CD4-positive, alpha-beta T cell (primary cell): ENCODE measurements around the gene PCARE. TPM values are rescaled to one million over a fixed set of nuclear protein-coding genes. Genes with fewer than 3 reads are reported as not detected.

ENCODE experiments used
- ATAC-seq: fragments of 200-7000 bp; cut with Tn5 transposase; one replicate; pipeline ENCODE4 v1.10.0; 2022; ENCODE audit warnings: mild to moderate bottlenecking; ENCODE audit not compliant: poor library complexity
- CTCF ChIA-PET: fragments of 350-600 bp; sonication (Branson Sonifier 250); formaldehyde crosslinking; loops from one replicate; lab custom pipeline; 2021; ENCODE audit warnings: antibody characterized with exemption, inconsistent platforms; lab: Charles Lee
- POLR2A ChIA-PET: fragments of 350-600 bp; sonication (Branson Sonifier 250); formaldehyde crosslinking; loops from one replicate; lab custom pipeline; 2021; ENCODE audit warnings: antibody characterized with exemption, inconsistent platforms; lab: Charles Lee
- DNase-seq, 14 experiments: peaks; one replicate each; pipeline ENCODE4 v3.0.0-alpha.2; 2013 to 2020; ENCODE audit warnings: mixed read lengths in 2 of 14
- H3K27ac ChIP-seq, 2 donors: one replicate each; pipeline versions ENCODE4 v1.5.1 to v1.7.0; 2013; ENCODE audit warnings: low read length in 2 of 2, low read depth in 1 of 2, mild to moderate bottlenecking in 1 of 2
- H3K27me3 ChIP-seq, 2 experiments: 1 replicate in 1 of 2; 2 replicates in 1 of 2; pipeline versions ENCODE4 v1.6.1 to v1.7.0; 2013; ENCODE audit warnings: low read length in 2 of 2, control low read depth in 1 of 2, mild to moderate bottlenecking in 1 of 2, moderate library complexity in 1 of 2; ENCODE audit not compliant: insufficient read depth in 2 of 2, control insufficient read depth in 1 of 2
- H3K36me3 ChIP-seq: one replicate; pipeline ENCODE4 v1.6.1; 2013; ENCODE audit warnings: low read length, control low read depth; ENCODE audit not compliant: insufficient read depth
- H3K4me1 ChIP-seq: one replicate; pipeline ENCODE4 v1.6.1; 2013; ENCODE audit warnings: low read length, control low read depth; ENCODE audit not compliant: insufficient read depth
- H3K4me3 ChIP-seq: one replicate; pipeline ENCODE4 v1.5.1; 2013; ENCODE audit warnings: mild to moderate bottlenecking, low read length, moderate library complexity
- H3K9me3 ChIP-seq, 2 experiments: 1 replicate in 1 of 2; 2 replicates in 1 of 2; pipeline versions ENCODE4 v1.6.1 to v1.7.0; 2013; ENCODE audit warnings: low read length in 2 of 2, mild to moderate bottlenecking in 2 of 2, control low read depth in 1 of 2, moderate library complexity in 1 of 2; ENCODE audit not compliant: control insufficient read depth in 1 of 2, insufficient read depth in 1 of 2
- H3K27ac Mint-ChIP-seq: one replicate; pipeline ENCODE4 v1.8.0; 2020; ENCODE audit warnings: mixed read lengths
- H3K27me3 Mint-ChIP-seq: one replicate; pipeline ENCODE4 v1.8.0; 2021; ENCODE audit warnings: mixed read lengths
- H3K36me3 Mint-ChIP-seq: one replicate; pipeline ENCODE4 v1.8.0; 2021; ENCODE audit warnings: low read depth, mixed read lengths
- H3K4me1 Mint-ChIP-seq: one replicate; pipeline ENCODE4 v1.8.0; 2021; ENCODE audit warnings: low read depth, mixed read lengths
- H3K4me3 Mint-ChIP-seq: one replicate; pipeline ENCODE4 v1.8.0; 2020; ENCODE audit warnings: mild to moderate bottlenecking, mixed read lengths
- H3K9me3 Mint-ChIP-seq: one replicate; pipeline ENCODE4 v1.8.0; 2020; ENCODE audit warnings: mixed read lengths
- CTCF ChIP-seq: fragments of 200-600 bp; IDR thresholded peaks from one replicate; pipeline ENCODE4 v1.8.0; 2022; ENCODE audit warnings: antibody characterized with exemption, mild to moderate bottlenecking
- intact Hi-C, 2 experiments: fragments of 100-400 bp; cut with DNase I in 1 of 2; cut with micrococcal nuclease in 1 of 2; formaldehyde crosslinking; loops; one replicate each; pipeline versions ENCODE4 v1.15.1 to v1.9.0; 2023 to 2025; cut with DNase I, micrococcal nuclease
- total RNA-seq, 174 experiments: library from RNA in 2 of 174; stranded (reverse) in 2 of 174; gene quantifications; one replicate each; pipeline ENCODE4 v1.2.3 and lab custom pipeline; 2021 to 2026

PCARE gene
- total RNA-seq, 2 experiments from 2014 or later = not detected

- intact Hi-C loops = no loop called here
- H3K9me3 Mint-ChIP-seq = no peaks in the 10 kb centered on the region
- H3K36me3 Mint-ChIP-seq = no peaks in the 10 kb centered on the region
- Histone ChIP-seq H3K36me3 (no peaks in the 10 kb centered on the region), H3K4me3 (no peak overlapping the region), H3K4me1 (no peaks in the 10 kb centered on the region), H3K27ac (no peak overlapping the region), H3K27me3 (no peaks in the 10 kb centered on the region), H3K9me3 (no peaks in the 10 kb centered on the region)
- CTCF ChIA-PET = no interaction called here
- no peaks in the 10 kb centered on the region for H3K27me3 Mint-ChIP-seq
- POLR2A ChIA-PET = no interaction called here
- H3K27ac Mint-ChIP-seq = no peak overlapping the region
- DNase-seq = no peak
- no peak for ATAC-seq
- H3K4me1 Mint-ChIP-seq = no peaks in the 10 kb centered on the region
- H3K4me3 Mint-ChIP-seq = no peak overlapping the region
- TF ChIP-seq CTCF = no peak
Measured at GRCh38 chr2:29053670-29054400, 20.5 kb downstream of the PCARE start.

- H3K27me3 Mint-ChIP-seq = no peaks in the 10 kb centered on the region
- no peaks in the 10 kb centered on the region for H3K9me3 ChIP-seq
- H3K9me3 Mint-ChIP-seq = no peaks in the 10 kb centered on the region
- ChIA-PET CTCF (no interaction called here), POLR2A (no interaction called here)
- ATAC-seq (no peak), DNase-seq (no peak)
- no peaks in the 10 kb centered on the region for H3K36me3 Mint-ChIP-seq
- H3K27ac Mint-ChIP-seq = no peak overlapping the region
- H3K4me1 ChIP-seq = no peaks in the 10 kb centered on the region
- TF ChIP-seq CTCF = no peak
- no peak overlapping the region for H3K27ac ChIP-seq
- H3K4me3 ChIP-seq = no peak overlapping the region
- no peaks in the 10 kb centered on the region for H3K27me3 ChIP-seq
- no peak overlapping the region for H3K4me3 Mint-ChIP-seq
- no peaks in the 10 kb centered on the region for H3K36me3 ChIP-seq
- intact Hi-C loops = no loop called here
- no peaks in the 10 kb centered on the region for H3K4me1 Mint-ChIP-seq
Measured at GRCh38 chr2:29053223-29053622, 21.1 kb downstream of the PCARE start.

- no peak overlapping the region for H3K4me3 ChIP-seq
- Mint-ChIP-seq H3K9me3 (no peaks in the 10 kb centered on the region), H3K27me3 (no peaks in the 10 kb centered on the region), H3K27ac (no peak overlapping the region), H3K4me1 (no peaks in the 10 kb centered on the region), H3K4me3 (no peak overlapping the region), H3K36me3 (no peaks in the 10 kb centered on the region)
- no peaks in the 10 kb centered on the region for H3K4me1 ChIP-seq
- no peaks in the 10 kb centered on the region for H3K9me3 ChIP-seq
- H3K27ac ChIP-seq = no peak overlapping the region
- intact Hi-C loops = no loop called here
- ATAC-seq (no peak), DNase-seq (no peak)
- ChIA-PET CTCF (no interaction called here), POLR2A (no interaction called here)
- H3K27me3 ChIP-seq = no peaks in the 10 kb centered on the region
- no peaks in the 10 kb centered on the region for H3K36me3 ChIP-seq
- no peak for TF ChIP-seq CTCF
Measured at GRCh38 chr2:29052807-29053206, 21.5 kb downstream of the PCARE start.
